K562 (cell line): ENCODE results near the gene TAMALIN. TPM values are rescaled to one million over a fixed set of nuclear protein-coding genes. Genes with fewer than 3 reads are reported as not detected.

Source experiments
- ATAC-seq: fragments of 200-7000 bp; cut with Tn5 transposase; 3 replicates; pipeline ENCODE4 v1.9.1; 2020; ENCODE audit warnings: moderate library complexity
- BruUV-seq: library from RNA; stranded (reverse); fragments of 400-500 nt; replicated peaks from 2 replicates; lab custom pipeline; 2021; lab: Mats Ljungman, UMichigan
- CTCF ChIA-PET: fragments of 300-600 bp; formaldehyde crosslinking; extraction: SDS; loops from one replicate; lab custom pipeline; 2021; ENCODE audit warnings: low intra/inter-chr PET ratio; lab: Yijun Ruan, JAX
- POLR2A ChIA-PET: fragments of 300-600, 350-650 bp; sonication (Branson Sonifier 250); formaldehyde crosslinking; extraction: SDS; loops from one replicate; lab custom pipeline; 2021; ENCODE audit warnings: antibody characterized with exemption, inconsistent platforms; lab: Yijun Ruan, JAX
- DNase-seq, 4 experiments: peaks; one replicate each; pipeline versions ENCODE4 v3.0.0 to v3.0.0-alpha.2; 2011 to 2018; ENCODE audit warnings: low spot score in 3 of 4, mixed read lengths in 3 of 4; ENCODE audit errors: extremely low read depth in 1 of 4
- FAIRE-seq: peaks from 2 replicates; lab custom pipeline; 2011; peaks lifted over from hg19 to GRCh38; lab: Jason Lieb, UNC
- H2AFZ ChIP-seq: 2 replicates; pipeline ENCODE4 v1.6.0; 2011; ENCODE audit warnings: low read depth, low read length, control low read depth, inconsistent platforms
- H3K27ac ChIP-seq: fragments of 200-600 bp; 3 replicates; pipeline ENCODE4 v1.8.0; 2011; ENCODE audit warnings: low read depth, mild to moderate bottlenecking, control low read depth, inconsistent platforms, low read length, moderate library complexity, mixed read lengths; ENCODE audit errors: extremely low read depth
- H3K27me3 ChIP-seq, 2 experiments: fragments of 300-600 bp in 1 of 2; 2 replicates in 1 of 2; 3 replicates in 1 of 2; pipeline versions ENCODE4 v1.6.0 to v1.8.0; 2011; ENCODE audit warnings: inconsistent platforms in 2 of 2, low read length in 2 of 2, mild to moderate bottlenecking in 1 of 2, mixed read lengths in 1 of 2, moderate library complexity in 1 of 2; ENCODE audit not compliant: control insufficient read depth in 2 of 2, insufficient read depth in 2 of 2
- H3K36me3 ChIP-seq: fragments of 300-600 bp; 3 replicates; pipeline ENCODE4 v1.8.0; 2011; ENCODE audit warnings: mild to moderate bottlenecking, low read length, inconsistent platforms; ENCODE audit not compliant: control insufficient read depth, insufficient read depth
- H3K4me1 ChIP-seq, 2 experiments: fragments of 200-600 bp in 1 of 2; replicated peaks in 1 of 2; 2 replicates in 1 of 2; 3 replicates in 1 of 2; pipeline versions ENCODE4 v1.5.1 to v1.8.0; 2011; ENCODE audit warnings: inconsistent platforms in 2 of 2, low read length in 2 of 2, mild to moderate bottlenecking in 1 of 2, mixed read lengths in 1 of 2, moderate library complexity in 1 of 2; ENCODE audit not compliant: control insufficient read depth in 2 of 2, insufficient read depth in 2 of 2
- H3K4me2 ChIP-seq: 2 replicates; pipeline ENCODE4 v1.6.1; 2011; ENCODE audit warnings: low read length, control low read depth, inconsistent platforms, mixed read lengths; ENCODE audit not compliant: insufficient read depth
- H3K4me3 ChIP-seq: fragments of 200-600 bp; sonication (generic), shearing (Covaris generic); 2 replicates; pipeline ENCODE4 v1.5.1; 2016; ENCODE audit warnings: control low read depth, inconsistent platforms
- H3K79me2 ChIP-seq: fragments of 200-600 bp; 3 replicates; pipeline ENCODE4 v1.8.0; 2011; ENCODE audit warnings: low read length, inconsistent platforms; ENCODE audit not compliant: control insufficient read depth, insufficient read depth
- H3K9ac ChIP-seq, 2 experiments: 2 replicates each; pipeline versions ENCODE4 v1.6.0 to v1.6.1; 2011; ENCODE audit warnings: low read depth in 2 of 2, low read length in 2 of 2, control low read depth in 1 of 2, inconsistent platforms in 1 of 2, mild to moderate bottlenecking in 1 of 2, mixed read lengths in 1 of 2; ENCODE audit not compliant: insufficient read depth in 1 of 2
- H3K9me1 ChIP-seq: one replicate; pipeline ENCODE4 v1.6.0; 2011; ENCODE audit warnings: inconsistent platforms, mild to moderate bottlenecking, low read length, moderate library complexity; ENCODE audit not compliant: control insufficient read depth, insufficient read depth
- H3K9me3 ChIP-seq: replicated peaks from 2 replicates; pipeline ENCODE4 v1.5.1; 2011; ENCODE audit warnings: low read depth, low read length, inconsistent platforms; ENCODE audit not compliant: control insufficient read depth, insufficient read depth
- H4K20me1 ChIP-seq: replicated peaks from 2 replicates; pipeline ENCODE4 v1.6.1; 2011; ENCODE audit warnings: low read length, inconsistent platforms, mixed read lengths; ENCODE audit not compliant: control insufficient read depth, insufficient read depth
- MLLT1 ChIP-seq, 2 experiments: fragments of 450-650 bp; IDR thresholded peaks; 2 replicates each; pipeline ENCODE4 v1.6.1; 2016
- MNT ChIP-seq, 2 experiments: fragments of 450-650 bp; conservative IDR thresholded peaks; 2 replicates each; pipeline ENCODE4 v1.6.1; 2017; ENCODE audit warnings: mild to moderate bottlenecking in 2 of 2, moderate library complexity in 2 of 2
- NEUROD1 ChIP-seq: fragments of 150-350 bp; IDR thresholded peaks from 2 replicates; pipeline ENCODE4 v1.6.1; 2014; ENCODE audit warnings: borderline replicate concordance, low read length, low read depth; ENCODE audit not compliant: partially characterized antibody
- REST ChIP-seq, 2 experiments: fragments of 450-650 bp; formaldehyde crosslinking in 1 of 2; IDR thresholded peaks; 2 replicates each; pipeline versions ENCODE4 v1.4.0 to v1.6.1; 2014 to 2020; ENCODE audit warnings: mild to moderate bottlenecking in 2 of 2, borderline replicate concordance in 1 of 2, low read depth in 1 of 2
- WGBS: fragments of 100-300 bp; shearing (Covaris generic); methylation state at CpG from one replicate; pipeline ENCODE4 v1.1.6; 2016; ENCODE audit warnings: low coverage, mixed read lengths; ENCODE audit not compliant: insufficient coverage; ENCODE audit errors: missing lambda C conversion rate; 5-methylcytosine and 5-hydroxymethylcytosine counted together
- in situ Hi-C: fragments of 300-500 bp; cut with MboI; formaldehyde crosslinking; loops from 4 replicates; pipeline ENCODE4 v1.15.0; 2018; ENCODE audit warnings: inconsistent platforms, mixed read lengths
- intact Hi-C: fragments of 100-400 bp; cut with micrococcal nuclease; formaldehyde crosslinking; loops from 2 replicates; pipeline ENCODE4 v1.14.2; 2022
- polyA plus RNA-seq, 8 experiments: library from polyadenylated mRNA; depleted of rRNA in 4 of 8; stranded (reverse) in 5 of 8; unstranded in 3 of 8; fragments of >200 nt; fragmentation: Nextera tagmentation in 2 of 8; fragmentation: Illumina TruSeq in 1 of 8; extraction: Ambion mirVana in 2 of 8; extraction: Trizol in 1 of 8; gene quantifications; 2 replicates each; pipeline versions ENCODE4 v1.2.1 to v1.2.3, GENCODE V29; 2011 to 2014; ENCODE audit warnings: inconsistent platforms in 1 of 8, missing spikeins in 1 of 8
- total RNA-seq, 7 experiments: library from RNA; depleted of rRNA in 6 of 7; stranded (reverse); fragments of >200 nt in 6 of 7; fragmentation: Illumina TruSeq in 2 of 7; extraction: Trizol in 2 of 7; gene quantifications; 2 replicates each; pipeline versions ENCODE4 v1.2.1 to v1.2.3, GENCODE V29; 2011 to 2021; ENCODE audit warnings: low replicate concordance in 1 of 7

The TAMALIN gene
- total and polyA plus RNA-seq, 9 of the 15 experiments (the other 6 are each of a cell fraction or from before 2014, with no cell fraction given) = 0.74 to 2.2 (median 1.5) TPM; not detected in 2

- DNase-seq (peak; percentile 94 to 98 (median 96)), ATAC-seq (peak; percentile 99), FAIRE-seq (peak; percentile 97)
- Histone ChIP-seq H3K4me1 (peaks cover 20 to 23% of the 10 kb centered on the region in 2 experiments; a peak in 4 of 5 replicates), H3K79me2 (no peaks in the 10 kb centered on the region), H3K9ac (peak overlapping the region; percentile 60 to 83; a peak in 3 of 4 replicates), H3K9me1 (no peaks in the 10 kb centered on the region), H2AFZ (peak overlapping the region; percentile 97), H3K27me3 (peaks cover 0 to 10% of the 10 kb centered on the region in 2 experiments; a peak in 3 of 5 replicates), H3K4me3 (peak overlapping the region; percentile 36), H3K4me2 (peak overlapping the region; percentile 84), H3K36me3 (no peaks in the 10 kb centered on the region), H3K9me3 (no peaks in the 10 kb centered on the region), H3K27ac (peak overlapping the region; percentile 60), H4K20me1 (no peaks in the 10 kb centered on the region)
- 3% methylated on average over 26 of the region's 48 CpGs for WGBS
- intact Hi-C loops = no loop called here
- ChIA-PET CTCF (interaction anchor here (0.6 kb wide), 2 partner anchors 117 to 161 kb away, joined by 3 read pairs; no protein-coding TSS in a partner anchor), POLR2A (interaction anchor here (0.5 to 1.4 kb wide), 16 partner anchors 11 to 101 kb away, joined by 3 to 7 read pairs (median 3); partner anchors contain the start of gene ATG101)
- in situ Hi-C loops = no loop called here
- BruUV-seq = no TSS peak
- TF ChIP-seq MNT (conservative IDR thresholded peaks at IDR 0.05) = peak in 1 of 2 experiments; percentile 24; a peak in 1 of 4 replicates
- TF ChIP-seq NEUROD1 = peak; percentile 19
- TF ChIP-seq REST (IDR thresholded peaks at IDR 0.05; ENCODE audit: borderline replicate concordance) = peak; percentile 41; the same call in 1 of the 2 replicates
- no peak for TF ChIP-seq REST (CRISPR knock-in tag; IDR thresholded peaks at IDR 0.05; ENCODE audit: low read depth)
- TF ChIP-seq MLLT1 (IDR thresholded peaks at IDR 0.05) = no peak
These were observed 26.2 kb downstream of the TAMALIN start for GRCh38 chr12:52032804-52033445.
